AG04450 (cell line): ENCODE measurements around the gene RNF217. TPM values are rescaled to one million over a fixed set of nuclear protein-coding genes. Genes with fewer than 3 reads are reported as not detected.

Source experiments
- CTCF ChIA-PET: fragments of 300-600, 350-600 bp; formaldehyde crosslinking; extraction: SDS; loops from one replicate; lab custom pipeline; 2022; ENCODE audit warnings: antibody characterized with exemption, inconsistent platforms; lab: Charles Lee
- POLR2A ChIA-PET: fragments of 350-600 bp; formaldehyde crosslinking; extraction: SDS; loops from one replicate; lab custom pipeline; 2021; ENCODE audit warnings: antibody characterized with exemption, inconsistent platforms; lab: Yijun Ruan, JAX
- DNase-seq: peaks from one replicate; pipeline ENCODE4 v3.0.0-alpha.2; 2011; ENCODE audit warnings: low read depth, low spot score
- H3K27ac ChIP-seq: one replicate; pipeline ENCODE4 v1.5.1; 2012; ENCODE audit warnings: low read depth, low read length, control low read depth
- H3K27me3 ChIP-seq: one replicate; pipeline ENCODE4 v1.6.0; 2012; ENCODE audit warnings: low read length; ENCODE audit not compliant: control insufficient read depth, insufficient read depth
- H3K4me3 ChIP-seq: 2 replicates; pipeline ENCODE4 v1.5.1; 2011; ENCODE audit warnings: mild to moderate bottlenecking, low read depth, low read length, control low read depth
- H3K9me3 ChIP-seq: 2 replicates; pipeline ENCODE4 v1.5.1; 2012; ENCODE audit warnings: low read length; ENCODE audit not compliant: control insufficient read depth, insufficient read depth
- CTCF ChIP-seq: IDR thresholded peaks from 2 replicates; pipeline ENCODE4 v1.5.1; 2011; ENCODE audit warnings: low read depth, low read length, control low read depth, inconsistent platforms
- polyA plus RNA-seq: library from polyadenylated mRNA; depleted of rRNA; stranded (reverse); fragments of >200 nt; gene quantifications from 2 replicates; pipeline ENCODE4 v1.2.3, GENCODE V29; 2011

Gene RNF217
- polyA plus RNA-seq, 1 experiment = 24.6 TPM

- DNase-seq = peak; percentile 59
- H3K4me3 ChIP-seq = no peak overlapping the region
- ChIA-PET POLR2A (interaction anchor here (0.6 to 1.9 kb wide), 2 partner anchors 50 to 52 kb away, joined by 3 to 11 read pairs; partner anchors contain the start of gene RNF217), CTCF (interaction anchor here (1.0 to 1.8 kb wide), 3 partner anchors 51 to 143 kb away, joined by 3 to 6 read pairs (median 4); no protein-coding TSS in a partner anchor)
- H3K27ac ChIP-seq = peak overlapping the region; percentile 53
- H3K9me3 ChIP-seq = no peaks in the 10 kb centered on the region
- no peaks in the 10 kb centered on the region for H3K27me3 ChIP-seq
- no peak for TF ChIP-seq CTCF
These were observed 51.9 kb downstream of the RNF217 start for GRCh38 chr6:125013938-125014660.

DNA sequence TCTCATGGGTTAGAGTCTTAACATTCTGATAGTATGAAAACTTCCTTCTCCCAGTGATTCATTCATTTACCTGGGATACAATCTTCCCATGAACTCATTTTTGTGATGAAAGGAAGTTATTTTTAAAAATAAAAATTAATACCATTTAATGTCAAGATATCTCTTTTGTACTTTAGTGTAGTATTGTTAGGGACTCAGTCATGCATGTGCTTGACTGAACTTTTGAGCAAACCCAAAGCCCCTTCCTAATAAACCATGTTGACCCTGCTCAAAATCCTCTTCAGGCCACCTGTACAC lies 52.4 kb downstream of the RNF217 start:
- POLR2A ChIA-PET = interaction anchor here (1.9 kb wide), 1 partner anchor 52 kb away, joined by 11 read pairs; the partner anchor contains the start of gene RNF217

DNA sequence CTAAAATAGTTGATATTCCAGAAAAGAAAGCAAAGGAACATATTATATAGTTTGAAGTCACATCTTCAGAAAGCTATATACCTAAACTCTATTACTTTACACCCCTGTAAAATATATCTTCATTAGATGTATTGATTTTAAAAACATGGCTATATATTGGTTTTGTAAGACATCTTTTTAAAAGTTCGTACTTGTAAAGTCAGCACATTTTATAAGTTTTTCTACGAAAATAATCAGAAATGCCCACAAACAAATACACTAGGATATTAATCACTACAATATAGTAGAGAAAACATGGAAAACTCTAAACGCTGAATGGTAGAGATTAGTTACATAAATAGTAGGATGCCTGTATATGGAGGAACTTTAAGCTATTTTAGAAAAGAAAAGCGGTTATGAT lies 52.9 kb downstream of the RNF217 start:
- no peak overlapping the region for H3K4me3 ChIP-seq
- H3K9me3 ChIP-seq = no peaks in the 10 kb centered on the region
- POLR2A ChIA-PET = interaction anchor here (1.9 kb wide), 1 partner anchor 53 kb away, joined by 11 read pairs; the partner anchor contains the start of gene RNF217
- CTCF ChIA-PET = interaction anchor here (1.8 kb wide), 1 partner anchor 99 kb away, joined by 6 read pairs; no protein-coding TSS in a partner anchor
- no peak for DNase-seq
- H3K27ac ChIP-seq = no peak overlapping the region
- TF ChIP-seq CTCF = no peak
- H3K27me3 ChIP-seq = no peaks in the 10 kb centered on the region

More for the DNA sequence above, 52.4 kb downstream of the RNF217 start:
- H3K4me3 ChIP-seq = no peak overlapping the region
- CTCF ChIA-PET = interaction anchor here (1.0 to 1.8 kb wide), 3 partner anchors 52 to 144 kb away, joined by 3 to 6 read pairs (median 4); no protein-coding TSS in a partner anchor
- H3K27ac ChIP-seq = peak overlapping the region; percentile 78
- H3K9me3 ChIP-seq = no peaks in the 10 kb centered on the region
- no peak for DNase-seq
- TF ChIP-seq CTCF = no peak
- no peaks in the 10 kb centered on the region for H3K27me3 ChIP-seq

DNA sequence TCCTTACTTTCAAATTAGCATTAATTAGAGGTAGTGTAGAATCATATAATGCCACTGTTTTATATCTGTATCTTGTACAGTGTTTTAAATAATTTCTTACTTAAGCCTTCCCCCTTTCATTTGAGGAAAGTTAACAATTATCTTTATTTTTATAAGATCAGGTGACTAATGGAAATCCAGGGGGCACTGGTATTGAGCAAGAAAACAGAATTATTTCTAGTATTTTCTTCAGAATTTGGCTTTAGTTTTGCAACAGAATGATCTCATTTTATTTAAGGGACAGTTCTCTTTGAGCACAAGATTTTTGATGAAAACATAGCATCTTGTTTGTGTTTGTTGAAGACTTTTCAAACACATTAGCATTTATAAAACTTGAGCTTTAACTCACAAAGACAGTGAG lies 55.9 kb downstream of the RNF217 start:
- no peaks in the 10 kb centered on the region for H3K27me3 ChIP-seq
- CTCF ChIA-PET = no interaction called here
- no peak for DNase-seq
- no peaks in the 10 kb centered on the region for H3K9me3 ChIP-seq
- H3K4me3 ChIP-seq = no peak overlapping the region
- POLR2A ChIA-PET = no interaction called here
- TF ChIP-seq CTCF = no peak
- H3K27ac ChIP-seq = no peak overlapping the region

GRCh38 chr6:125019281-125019680 lies 57.0 kb downstream of the RNF217 start:
- H3K4me3 ChIP-seq = no peak overlapping the region
- CTCF ChIA-PET = interaction anchor here (0.6 kb wide), 1 partner anchor 1711 kb away, joined by 3 read pairs; no protein-coding TSS in a partner anchor
- DNase-seq = no peak
- no peak overlapping the region for H3K27ac ChIP-seq
- no peaks in the 10 kb centered on the region for H3K27me3 ChIP-seq
- H3K9me3 ChIP-seq = no peaks in the 10 kb centered on the region
- no peak for TF ChIP-seq CTCF
- POLR2A ChIA-PET = no interaction called here
